Progenitor cell of endocrine pancreas (in vitro differentiated cells): Measurements from ENCODE around the gene MEIS1. TPM values are rescaled to one million over a fixed set of nuclear protein-coding genes. Genes with fewer than 3 reads are reported as not detected.
A peak's percentile ranks its signal among the peaks of the same experiment; 100 is the strongest.

Experiments used
- DNase-seq: peaks from one replicate; pipeline ENCODE4 v3.0.0; 2021; ENCODE audit warnings: low spot score; ENCODE audit not compliant: unreplicated experiment
- H3K27ac Mint-ChIP-seq: 2 replicates; pipeline ENCODE4 v1.8.0; 2021; ENCODE audit warnings: mild to moderate bottlenecking, moderate library complexity, mixed read lengths
- H3K27me3 Mint-ChIP-seq: 2 replicates; pipeline ENCODE4 v1.8.0; 2021; ENCODE audit warnings: mixed read lengths
- H3K36me3 Mint-ChIP-seq: 2 replicates; pipeline ENCODE4 v1.8.0; 2022; ENCODE audit warnings: mixed read lengths; ENCODE audit not compliant: insufficient read depth
- H3K4me1 Mint-ChIP-seq: 2 replicates; pipeline ENCODE4 v1.8.0; 2021; ENCODE audit warnings: low read depth, mixed read lengths
- H3K4me3 Mint-ChIP-seq: 2 replicates; pipeline ENCODE4 v1.8.0; 2021; ENCODE audit warnings: low read depth, mild to moderate bottlenecking, moderate library complexity, mixed read lengths
- H3K9me3 Mint-ChIP-seq: 2 replicates; pipeline ENCODE4 v1.8.0; 2021; ENCODE audit warnings: low read depth, mixed read lengths
- total RNA-seq: library from RNA; stranded (reverse); gene quantifications from 2 replicates; pipeline ENCODE4 v1.2.1, GENCODE V29; 2021
- TF ChIP-seq, protein P1 (sequence below): fragments of 200-600 bp; sonication (generic); IDR thresholded peaks from one replicate; pipeline ENCODE4 v1.5.0; 2021; ENCODE audit warnings: antibody characterized with exemption, mild to moderate bottlenecking; ENCODE audit not compliant: unreplicated experiment

Gene MEIS1
- total RNA-seq, 1 donor from 2014 or later = 296 TPM

DNA sequence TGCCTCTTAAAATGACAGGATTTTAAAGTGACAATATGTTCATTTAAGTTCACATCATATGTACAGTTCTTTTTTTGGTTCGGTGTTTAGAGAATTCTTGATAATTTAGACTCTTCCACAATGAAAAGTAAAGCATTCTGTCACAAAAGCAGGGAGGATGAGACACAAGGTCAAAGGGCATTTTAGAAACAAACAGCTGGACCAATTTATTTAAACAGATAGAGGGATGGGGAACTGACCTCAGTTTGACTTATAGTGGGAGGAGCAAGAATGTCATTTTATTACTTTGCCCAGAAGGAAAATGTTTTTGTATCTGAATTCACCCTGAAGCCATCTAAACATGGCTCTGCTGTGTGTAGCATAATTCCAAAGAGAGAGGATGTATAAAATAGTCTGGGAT, 128.5 kb downstream of the MEIS1 start:
- H3K27me3 Mint-ChIP-seq = no peaks in the 10 kb centered on the region
- H3K9me3 Mint-ChIP-seq = no peaks in the 10 kb centered on the region
- no peak overlapping the region for H3K4me3 Mint-ChIP-seq
- H3K36me3 Mint-ChIP-seq = peaks cover 27% of the 10 kb centered on the region
- TF ChIP-seq, protein P1, sequence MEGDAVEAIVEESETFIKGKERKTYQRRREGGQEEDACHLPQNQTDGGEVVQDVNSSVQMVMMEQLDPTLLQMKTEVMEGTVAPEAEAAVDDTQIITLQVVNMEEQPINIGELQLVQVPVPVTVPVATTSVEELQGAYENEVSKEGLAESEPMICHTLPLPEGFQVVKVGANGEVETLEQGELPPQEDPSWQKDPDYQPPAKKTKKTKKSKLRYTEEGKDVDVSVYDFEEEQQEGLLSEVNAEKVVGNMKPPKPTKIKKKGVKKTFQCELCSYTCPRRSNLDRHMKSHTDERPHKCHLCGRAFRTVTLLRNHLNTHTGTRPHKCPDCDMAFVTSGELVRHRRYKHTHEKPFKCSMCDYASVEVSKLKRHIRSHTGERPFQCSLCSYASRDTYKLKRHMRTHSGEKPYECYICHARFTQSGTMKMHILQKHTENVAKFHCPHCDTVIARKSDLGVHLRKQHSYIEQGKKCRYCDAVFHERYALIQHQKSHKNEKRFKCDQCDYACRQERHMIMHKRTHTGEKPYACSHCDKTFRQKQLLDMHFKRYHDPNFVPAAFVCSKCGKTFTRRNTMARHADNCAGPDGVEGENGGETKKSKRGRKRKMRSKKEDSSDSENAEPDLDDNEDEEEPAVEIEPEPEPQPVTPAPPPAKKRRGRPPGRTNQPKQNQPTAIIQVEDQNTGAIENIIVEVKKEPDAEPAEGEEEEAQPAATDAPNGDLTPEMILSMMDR = no peak
- H3K27ac Mint-ChIP-seq = peak overlapping the region; percentile 87
- no peak for DNase-seq
- H3K4me1 Mint-ChIP-seq = peaks cover 59% of the 10 kb centered on the region

- no peak overlapping the region for H3K4me3 Mint-ChIP-seq
- no peak overlapping the region for H3K27ac Mint-ChIP-seq
- H3K36me3 Mint-ChIP-seq = peaks cover 34% of the 10 kb centered on the region
- no peak for DNase-seq
- no peaks in the 10 kb centered on the region for H3K27me3 Mint-ChIP-seq
- TF ChIP-seq, protein P1 = no peak
- H3K4me1 Mint-ChIP-seq = peaks cover 76% of the 10 kb centered on the region
- no peaks in the 10 kb centered on the region for H3K9me3 Mint-ChIP-seq
Observed at GRCh38 chr2:66565291-66565690, 130.4 kb downstream of the MEIS1 start.

DNA sequence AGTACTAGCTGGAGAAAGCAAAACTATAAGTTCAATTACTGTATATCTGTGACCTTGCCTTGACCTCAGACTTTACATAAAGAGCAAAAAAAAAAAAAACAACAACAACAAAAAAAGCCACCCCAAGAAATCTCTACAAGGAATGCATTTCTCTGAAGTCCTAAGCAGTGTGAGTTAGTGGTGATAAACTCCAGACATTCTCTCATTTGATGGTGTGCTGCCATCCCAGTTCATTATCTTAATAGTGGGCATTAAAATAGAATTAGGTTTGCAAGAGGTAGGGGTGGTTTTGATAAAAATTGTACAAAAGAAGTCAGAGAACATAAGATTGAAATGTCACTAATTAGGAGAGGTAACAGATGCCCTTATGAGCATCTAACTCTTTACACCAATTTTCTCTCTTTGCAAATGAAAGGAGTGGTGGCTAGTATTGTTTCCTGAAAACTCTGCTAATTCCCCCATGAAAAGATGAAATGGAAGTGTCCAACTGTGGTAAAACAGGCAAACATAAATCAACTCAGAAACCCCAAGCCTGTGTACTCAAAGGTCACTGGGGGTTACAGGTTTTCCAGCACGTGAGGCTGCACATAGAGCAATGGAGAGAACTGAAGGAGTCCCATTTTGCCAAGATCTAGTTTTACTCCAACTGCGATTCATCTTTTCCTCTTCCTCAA, 131.9 kb downstream of the MEIS1 start:
- Mint-ChIP-seq H3K36me3 (peaks cover 32% of the 10 kb centered on the region), H3K27me3 (no peaks in the 10 kb centered on the region), H3K4me3 (no peak overlapping the region), H3K27ac (peak overlapping the region; percentile 22), H3K9me3 (no peaks in the 10 kb centered on the region), H3K4me1 (peaks cover 72% of the 10 kb centered on the region)
- no peak for DNase-seq
- TF ChIP-seq, protein P1 = no peak

DNA sequence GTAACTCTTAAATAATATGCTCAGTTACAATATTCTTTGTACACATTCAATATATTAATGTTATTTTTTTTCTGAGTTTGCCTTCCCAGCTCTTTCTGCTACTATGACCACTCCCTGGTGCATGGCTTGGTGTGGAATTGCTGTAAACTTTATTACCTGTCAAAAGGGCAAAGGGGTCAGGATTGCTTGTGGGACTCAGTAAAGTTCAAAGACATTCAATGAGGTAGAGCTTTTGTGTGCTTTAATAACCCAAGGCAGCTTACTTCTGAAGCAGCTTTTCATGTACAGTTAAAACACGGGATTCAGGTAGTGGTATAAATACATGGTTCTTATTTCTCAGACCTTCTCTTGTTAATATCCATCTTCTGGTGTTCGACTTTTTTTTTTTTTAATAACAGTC, 132.8 kb downstream of the MEIS1 start:
- H3K27ac Mint-ChIP-seq = peak overlapping the region; percentile 62
- H3K4me1 Mint-ChIP-seq = peaks cover 68% of the 10 kb centered on the region
- no peak overlapping the region for H3K4me3 Mint-ChIP-seq
- no peak for DNase-seq
- no peaks in the 10 kb centered on the region for H3K9me3 Mint-ChIP-seq
- TF ChIP-seq, protein P1 = no peak
- H3K36me3 Mint-ChIP-seq = peaks cover 32% of the 10 kb centered on the region
- no peaks in the 10 kb centered on the region for H3K27me3 Mint-ChIP-seq

GRCh38 chr2:66568650-66569300, 133.8 kb downstream of the MEIS1 start:
- Mint-ChIP-seq H3K27ac (peak overlapping the region; percentile 92), H3K4me3 (no peak overlapping the region), H3K27me3 (no peaks in the 10 kb centered on the region), H3K9me3 (no peaks in the 10 kb centered on the region), H3K36me3 (peaks cover 30% of the 10 kb centered on the region), H3K4me1 (peaks cover 68% of the 10 kb centered on the region)
- DNase-seq = no peak
- TF ChIP-seq, protein P1 = no peak
